ENCODE results near the gene SYNJ2.

SYNJ2 gene

DNA sequence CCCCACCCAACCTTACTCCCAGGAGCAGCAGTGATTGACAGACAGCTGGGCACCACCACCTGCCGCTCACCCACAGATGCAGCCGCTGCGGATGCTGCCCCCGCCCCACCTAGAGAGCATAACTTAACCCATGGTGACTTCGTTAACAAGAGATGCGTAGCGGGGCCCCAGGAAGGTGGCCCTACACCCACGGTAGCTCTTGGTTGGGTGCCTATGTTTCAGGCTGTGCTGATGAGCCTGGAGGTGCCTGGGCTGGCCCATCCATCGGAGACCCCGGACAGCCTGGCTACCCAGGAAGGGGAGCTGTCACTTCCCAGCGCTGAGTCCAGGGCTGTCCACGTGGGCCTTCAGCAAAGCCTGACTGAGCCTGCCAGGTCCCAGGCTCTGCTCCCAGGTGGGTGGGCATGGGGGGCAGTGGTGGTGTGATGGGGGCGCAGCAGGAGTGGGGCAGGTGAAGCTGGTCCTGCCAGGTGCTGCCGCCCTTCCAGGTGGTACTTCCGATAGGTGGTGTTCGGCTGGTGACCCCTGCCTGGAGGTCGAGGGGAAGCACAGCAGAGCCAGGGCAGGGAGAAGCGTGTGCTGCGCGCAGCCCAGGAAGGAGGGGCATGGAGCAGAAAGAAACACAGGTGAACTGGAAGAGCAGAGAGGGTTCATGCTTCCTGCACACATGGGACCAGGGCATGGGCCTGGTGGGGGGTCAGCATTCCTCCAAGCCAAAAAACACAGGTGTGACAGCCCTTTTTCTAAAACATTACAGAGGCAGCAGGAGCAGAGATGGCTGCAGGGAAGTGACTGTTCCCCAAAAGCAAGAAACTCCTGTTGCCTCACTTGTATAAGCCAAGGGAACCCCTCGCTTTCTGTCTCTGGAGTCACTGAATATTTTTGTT lies 56.9 kb downstream of the SYNJ2 start:
- FAIRE-seq = no peak
- no peak for DNase-seq (ENCODE audit: insufficient read length, low spot score)
- no peak for TF ChIP-seq POLR2A (IDR thresholded peaks at IDR 0.05; ENCODE audit: low read depth, low read length)
- TF ChIP-seq PAX5 (IDR thresholded peaks at IDR 0.05; ENCODE audit: insufficient read depth, low read length, severe bottlenecking) = no peak
- TF ChIP-seq SPI1 (IDR thresholded peaks at IDR 0.05; ENCODE audit: low read depth, low read length) = no peak
- no peak for TF ChIP-seq TAF1 (IDR thresholded peaks at IDR 0.05; ENCODE audit: low read depth, low read length)
- no peak for TF ChIP-seq POLR2AphosphoS5 (IDR thresholded peaks at IDR 0.05; ENCODE audit: low read depth, low read length)
- TF ChIP-seq POU2F2 (IDR thresholded peaks at IDR 0.05; ENCODE audit: low read depth, low read length) = no peak

DNA sequence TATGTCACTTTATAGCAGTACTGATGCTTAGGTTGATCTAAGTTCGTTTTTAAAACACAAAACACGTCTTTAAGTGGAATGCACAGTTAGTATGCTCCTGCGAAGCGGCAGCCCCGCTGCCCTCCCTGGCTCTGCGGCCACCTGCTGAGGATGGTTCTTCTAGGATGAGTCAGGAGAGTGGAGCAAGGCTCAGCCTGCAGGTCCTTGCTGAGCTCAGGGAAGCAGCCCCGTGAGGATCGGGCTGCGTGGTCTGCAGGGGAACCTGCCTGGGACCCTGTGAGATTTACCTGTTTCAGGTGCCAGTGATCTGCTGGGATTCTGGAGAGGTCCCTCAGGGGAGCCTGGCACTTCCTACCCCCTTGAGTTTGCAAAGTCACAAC lies 57.5 kb downstream of the SYNJ2 start:
- TF ChIP-seq SPI1 (IDR thresholded peaks at IDR 0.05; ENCODE audit: low read depth, low read length) (no peak), PAX5 (IDR thresholded peaks at IDR 0.05; ENCODE audit: insufficient read depth, low read length, severe bottlenecking) (no peak), POU2F2 (IDR thresholded peaks at IDR 0.05; ENCODE audit: low read depth, low read length) (no peak), TAF1 (IDR thresholded peaks at IDR 0.05; ENCODE audit: low read depth, low read length) (no peak), POLR2AphosphoS5 (IDR thresholded peaks at IDR 0.05; ENCODE audit: low read depth, low read length) (no peak), POLR2A (IDR thresholded peaks at IDR 0.05; ENCODE audit: low read depth, low read length) (no peak)
- no peak for DNase-seq (ENCODE audit: insufficient read length, low spot score)

DNA sequence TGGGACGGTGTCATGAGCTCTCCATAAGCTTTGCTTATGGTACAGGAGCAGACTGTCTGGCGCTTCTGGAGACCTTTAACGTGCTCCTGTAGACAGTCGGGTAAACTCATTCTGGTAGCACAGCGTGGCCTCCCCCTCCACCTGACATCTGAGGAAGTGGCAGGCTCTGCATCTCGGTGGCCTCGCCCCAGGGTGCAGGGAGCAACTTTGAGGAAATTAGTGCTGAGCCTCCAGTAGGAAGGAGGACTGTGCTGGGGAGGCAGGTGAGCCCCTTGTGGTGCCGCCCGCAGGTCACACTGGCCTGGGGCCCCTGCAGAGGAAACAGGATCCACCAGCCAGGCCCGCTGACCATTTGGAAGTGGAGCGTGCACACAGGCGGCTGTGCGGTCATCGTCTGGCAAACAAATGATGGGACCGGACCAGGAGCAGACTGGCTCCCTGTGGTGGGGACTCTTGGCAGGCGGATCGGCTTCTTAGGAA lies 57.9 kb downstream of the SYNJ2 start:
- TF ChIP-seq POLR2A (IDR thresholded peaks at IDR 0.05; ENCODE audit: low read depth, low read length) = no peak
- no peak for TF ChIP-seq TAF1 (IDR thresholded peaks at IDR 0.05; ENCODE audit: low read depth, low read length)
- no peak for DNase-seq (ENCODE audit: insufficient read length, low spot score)
- no peak for FAIRE-seq

More for the DNA sequence above, 57.5 kb downstream of the SYNJ2 start:
- FAIRE-seq = no peak

DNA sequence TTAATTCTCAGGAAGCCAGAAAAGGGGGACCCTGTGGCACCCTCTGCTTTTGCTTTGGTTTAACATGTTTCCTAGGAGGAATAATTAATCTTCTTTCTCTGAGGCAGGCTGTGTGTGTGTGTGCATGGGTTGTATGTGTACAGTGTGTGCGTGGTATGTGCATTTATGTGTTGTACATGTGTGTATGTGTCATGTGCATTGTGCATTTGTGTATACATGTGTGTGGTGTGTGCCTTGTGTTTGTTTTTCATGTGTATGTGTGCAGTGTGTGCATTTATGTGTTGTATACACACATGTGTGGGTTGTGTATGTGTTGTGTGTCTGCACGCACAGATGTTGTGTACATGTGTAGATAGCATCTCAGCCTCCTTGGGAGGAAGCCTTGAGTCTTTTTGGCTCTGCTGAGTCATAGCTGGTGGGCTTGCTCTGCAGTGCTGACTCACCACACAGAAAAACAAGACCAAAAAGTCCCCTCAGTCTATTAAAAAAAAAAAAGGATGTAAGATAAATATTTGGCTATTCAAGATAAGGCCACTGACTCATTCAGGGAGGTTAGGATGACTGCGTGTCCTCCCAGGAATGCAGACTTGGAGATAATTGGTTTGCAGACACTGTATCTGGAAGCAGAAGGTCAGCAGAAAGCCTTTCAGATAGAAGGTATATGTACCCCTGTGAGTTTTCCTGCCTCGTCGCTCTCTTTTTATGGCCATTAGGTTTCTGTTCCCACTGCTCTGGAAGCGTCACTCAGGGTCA lies 58.6 kb downstream of the SYNJ2 start:
- DNase-seq (ENCODE audit: insufficient read length, low spot score) (no peak), FAIRE-seq (no peak)
- TF ChIP-seq POLR2A (IDR thresholded peaks at IDR 0.05; ENCODE audit: low read depth, low read length) = no peak
- 0 out of 2 replicates have a peak, but pooled peaks have one; percentile 32 for TF ChIP-seq SPI1 (IDR thresholded peaks at IDR 0.05; ENCODE audit: low read depth, low read length)

DNA sequence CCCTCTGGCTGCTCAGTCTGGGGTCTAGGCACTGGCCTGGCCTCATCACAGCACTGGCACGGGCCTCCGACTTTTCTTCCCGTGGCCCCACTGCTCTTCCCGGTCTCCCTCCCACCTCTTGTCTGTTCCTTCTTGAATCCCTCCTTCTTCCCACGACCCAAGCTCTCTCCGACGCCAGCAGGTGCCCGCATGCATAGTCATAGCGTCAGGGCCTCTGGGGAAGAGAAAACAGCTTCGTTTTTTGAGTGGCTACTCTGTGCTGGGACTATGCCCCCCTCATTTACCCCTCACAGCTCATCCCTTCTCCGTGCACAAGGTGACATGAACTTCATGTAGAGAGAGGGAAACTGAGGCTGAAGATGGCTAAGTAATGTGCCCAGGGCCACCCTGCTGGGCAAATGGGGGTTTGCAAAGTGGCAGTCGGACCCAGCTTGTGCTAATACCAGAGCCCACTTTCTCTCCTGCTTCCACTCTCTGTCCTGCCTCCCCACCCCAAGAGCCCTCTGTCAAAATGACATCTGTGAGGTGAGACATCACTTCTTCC lies 59.2 kb downstream of the SYNJ2 start:
- TF ChIP-seq POLR2AphosphoS5 (IDR thresholded peaks at IDR 0.05; ENCODE audit: low read depth, low read length) (no peak), POLR2A (IDR thresholded peaks at IDR 0.05; ENCODE audit: low read depth, low read length) (no peak), POU2F2 (IDR thresholded peaks at IDR 0.05; ENCODE audit: low read depth, low read length) (no peak), PAX5 (IDR thresholded peaks at IDR 0.05; ENCODE audit: insufficient read depth, low read length, severe bottlenecking) (no peak), TAF1 (IDR thresholded peaks at IDR 0.05; ENCODE audit: low read depth, low read length) (no peak), SPI1 (IDR thresholded peaks at IDR 0.05; ENCODE audit: low read depth, low read length) (no peak)
- FAIRE-seq (no peak), DNase-seq (ENCODE audit: insufficient read length, low spot score) (no peak)

- DNase-seq (ENCODE audit: insufficient read length, low spot score) = no peak
- TF ChIP-seq SPI1 (IDR thresholded peaks at IDR 0.05; ENCODE audit: low read depth, low read length) = no peak
- TF ChIP-seq TAF1 (IDR thresholded peaks at IDR 0.05; ENCODE audit: low read depth, low read length) = no peak
- TF ChIP-seq PAX5 (IDR thresholded peaks at IDR 0.05; ENCODE audit: insufficient read depth, low read length, severe bottlenecking) = no peak
- no peak for TF ChIP-seq POLR2A (IDR thresholded peaks at IDR 0.05; ENCODE audit: low read depth, low read length)
- TF ChIP-seq POLR2AphosphoS5 (IDR thresholded peaks at IDR 0.05; ENCODE audit: low read depth, low read length) = no peak
- no peak for TF ChIP-seq POU2F2 (IDR thresholded peaks at IDR 0.05; ENCODE audit: low read depth, low read length)
- no peak for FAIRE-seq
Observed at GRCh38 chr6:158041370-158041769, 59.7 kb downstream of the SYNJ2 start.

GRCh38 chr6:158041788-158042187 lies 60.1 kb downstream of the SYNJ2 start:
- TF ChIP-seq PAX5 (IDR thresholded peaks at IDR 0.05; ENCODE audit: insufficient read depth, low read length, severe bottlenecking) (no peak), POU2F2 (IDR thresholded peaks at IDR 0.05; ENCODE audit: low read depth, low read length) (no peak), TAF1 (IDR thresholded peaks at IDR 0.05; ENCODE audit: low read depth, low read length) (no peak), POLR2A (IDR thresholded peaks at IDR 0.05; ENCODE audit: low read depth, low read length) (no peak), SPI1 (IDR thresholded peaks at IDR 0.05; ENCODE audit: low read depth, low read length) (no peak), POLR2AphosphoS5 (IDR thresholded peaks at IDR 0.05; ENCODE audit: low read depth, low read length) (no peak)
- FAIRE-seq = no peak
- DNase-seq (ENCODE audit: insufficient read length, low spot score) = no peak

- TF ChIP-seq POU2F2 (IDR thresholded peaks at IDR 0.05; ENCODE audit: low read depth, low read length) (no peak), TAF1 (IDR thresholded peaks at IDR 0.05; ENCODE audit: low read depth, low read length) (no peak), PAX5 (IDR thresholded peaks at IDR 0.05; ENCODE audit: insufficient read depth, low read length, severe bottlenecking) (no peak), POLR2AphosphoS5 (IDR thresholded peaks at IDR 0.05; ENCODE audit: low read depth, low read length) (no peak), SPI1 (IDR thresholded peaks at IDR 0.05; ENCODE audit: low read depth, low read length) (no peak), POLR2A (IDR thresholded peaks at IDR 0.05; ENCODE audit: low read depth, low read length) (no peak)
- FAIRE-seq (no peak), DNase-seq (ENCODE audit: insufficient read length, low spot score) (no peak)
Observed at GRCh38 chr6:158042245-158042798, 60.7 kb downstream of the SYNJ2 start.

DNA sequence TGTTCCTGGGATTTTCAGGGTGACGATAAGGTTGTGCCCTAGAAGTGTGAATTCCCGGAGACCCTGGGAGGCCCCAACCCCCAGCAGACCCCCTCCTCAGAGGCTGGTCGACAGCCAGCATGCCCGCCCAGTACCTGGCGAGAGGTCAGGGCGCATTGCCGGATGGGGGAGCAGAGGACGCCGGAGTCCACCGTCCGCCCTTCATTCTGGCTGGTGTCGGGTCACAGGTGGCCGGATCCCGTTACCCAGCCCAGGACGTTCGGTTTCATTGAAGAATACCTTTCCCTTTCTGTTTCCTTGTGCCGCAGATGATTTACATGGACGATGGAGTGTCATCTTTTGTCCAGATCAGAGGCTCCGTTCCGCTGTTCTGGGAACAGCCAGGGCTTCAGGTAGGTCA lies 61.3 kb downstream of the SYNJ2 start:
- DNase-seq (ENCODE audit: insufficient read length, low spot score) = no peak
- FAIRE-seq = no peak
- TF ChIP-seq POLR2AphosphoS5 (IDR thresholded peaks at IDR 0.05; ENCODE audit: low read depth, low read length) (no peak), PAX5 (IDR thresholded peaks at IDR 0.05; ENCODE audit: insufficient read depth, low read length, severe bottlenecking) (no peak), POU2F2 (IDR thresholded peaks at IDR 0.05; ENCODE audit: low read depth, low read length) (no peak), POLR2A (IDR thresholded peaks at IDR 0.05; ENCODE audit: low read depth, low read length) (no peak)

Data from GM12891 (cell line).